D721Med (cell line): Measurements from ENCODE around the gene AHCYL2.

ENCODE experiments used
- DNase-seq: peaks from one replicate; pipeline ENCODE4 v3.0.0; 2011; ENCODE audit warnings: low spot score; ENCODE audit not compliant: insufficient read length
- FAIRE-seq: peaks from 2 replicates; lab custom pipeline; 2011; peaks lifted over from hg19 to GRCh38; lab: Jason Lieb, UNC
- CTCF ChIP-seq: IDR thresholded peaks from 2 replicates; pipeline ENCODE4 v1.5.1; 2012; ENCODE audit warnings: mild to moderate bottlenecking, control low read depth; ENCODE audit not compliant: insufficient read depth; ENCODE audit errors: missing control alignments

The AHCYL2 gene

DNA sequence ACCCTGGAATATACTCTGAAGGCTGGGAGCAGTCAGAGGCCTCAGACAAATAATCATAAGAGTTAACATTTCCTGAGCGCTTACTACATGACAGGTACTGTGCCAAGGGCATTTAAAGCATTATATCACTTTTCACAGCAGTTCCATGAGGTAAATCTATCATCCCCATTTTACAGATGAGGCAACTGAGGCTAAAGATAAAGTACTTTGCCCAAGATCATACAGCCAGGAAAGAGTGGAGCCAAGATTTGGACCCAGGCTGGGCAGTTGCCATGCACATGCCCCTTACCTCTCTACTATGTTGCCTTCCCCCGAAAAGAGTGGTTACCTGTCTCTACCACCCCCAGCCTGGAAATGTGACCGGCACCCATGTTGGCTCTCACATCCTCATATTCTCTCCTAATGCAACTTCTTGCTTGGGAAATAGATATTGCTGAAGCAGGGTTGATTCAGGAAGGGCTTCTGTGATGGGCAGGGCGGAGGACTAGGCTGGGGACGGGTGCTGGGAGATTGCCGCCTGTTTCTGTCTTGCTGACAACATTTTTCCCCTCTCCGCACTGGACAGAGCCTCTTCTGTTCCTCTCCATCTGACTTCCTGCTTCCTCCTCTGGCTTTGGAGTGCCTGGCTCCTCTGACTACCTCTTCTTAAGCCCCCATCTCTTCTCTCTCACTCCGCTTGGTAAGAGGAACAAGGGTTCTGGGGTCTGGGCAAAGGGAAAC, 22.6 kb upstream of the AHCYL2 start:
- FAIRE-seq, result no peak

GRCh38 chr7:129203050-129203741, 21.6 kb upstream of the AHCYL2 start:
- DNase-seq (no peak), FAIRE-seq (no peak)
- no peak for TF ChIP-seq CTCF

More for the DNA sequence above, 22.6 kb upstream of the AHCYL2 start:
- no peak for DNase-seq
- TF ChIP-seq CTCF, result no peak

GRCh38 chr7:129205126-129205818, 19.6 kb upstream of the AHCYL2 start:
- no peak for DNase-seq
- FAIRE-seq, result no peak
- TF ChIP-seq CTCF, result no peak

DNA sequence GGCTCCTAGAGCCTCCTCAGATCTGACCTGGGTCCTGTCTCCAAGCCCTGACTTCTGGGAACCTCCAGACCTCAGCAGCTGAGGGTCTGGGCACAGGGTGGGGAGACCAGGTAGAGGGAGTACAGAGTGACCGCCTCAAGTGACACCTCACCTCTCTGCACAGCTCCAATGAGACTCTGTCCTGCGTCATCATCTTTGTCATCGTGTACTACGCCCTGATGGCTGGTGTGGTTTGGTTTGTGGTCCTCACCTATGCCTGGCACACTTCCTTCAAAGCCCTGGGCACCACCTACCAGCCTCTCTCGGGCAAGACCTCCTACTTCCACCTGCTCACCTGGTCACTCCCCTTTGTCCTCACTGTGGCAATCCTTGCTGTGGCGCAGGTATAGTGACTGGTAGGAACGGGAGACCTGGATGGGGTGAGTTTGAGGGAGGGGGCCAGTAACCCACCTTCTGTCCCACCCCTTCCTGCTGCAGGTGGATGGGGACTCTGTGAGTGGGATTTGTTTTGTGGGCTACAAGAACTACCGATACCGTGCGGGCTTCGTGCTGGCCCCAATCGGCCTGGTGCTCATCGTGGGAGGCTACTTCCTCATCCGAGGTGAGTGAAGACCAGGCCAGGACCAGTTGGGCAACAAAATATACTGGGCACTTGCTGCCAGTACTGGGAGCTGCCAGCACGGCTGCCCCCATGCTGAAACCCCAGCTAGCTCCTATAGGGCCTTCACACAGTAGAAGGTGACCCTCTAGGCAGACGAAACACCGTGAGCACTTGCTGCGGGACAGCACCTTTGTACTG, 18.6 kb upstream of the AHCYL2 start:
- no peak for FAIRE-seq
- no peak for DNase-seq
- TF ChIP-seq CTCF, result no peak

GRCh38 chr7:129208667-129209066, 16.2 kb upstream of the AHCYL2 start:
- no peak for FAIRE-seq
- DNase-seq, result no peak
- TF ChIP-seq CTCF, result no peak

DNA sequence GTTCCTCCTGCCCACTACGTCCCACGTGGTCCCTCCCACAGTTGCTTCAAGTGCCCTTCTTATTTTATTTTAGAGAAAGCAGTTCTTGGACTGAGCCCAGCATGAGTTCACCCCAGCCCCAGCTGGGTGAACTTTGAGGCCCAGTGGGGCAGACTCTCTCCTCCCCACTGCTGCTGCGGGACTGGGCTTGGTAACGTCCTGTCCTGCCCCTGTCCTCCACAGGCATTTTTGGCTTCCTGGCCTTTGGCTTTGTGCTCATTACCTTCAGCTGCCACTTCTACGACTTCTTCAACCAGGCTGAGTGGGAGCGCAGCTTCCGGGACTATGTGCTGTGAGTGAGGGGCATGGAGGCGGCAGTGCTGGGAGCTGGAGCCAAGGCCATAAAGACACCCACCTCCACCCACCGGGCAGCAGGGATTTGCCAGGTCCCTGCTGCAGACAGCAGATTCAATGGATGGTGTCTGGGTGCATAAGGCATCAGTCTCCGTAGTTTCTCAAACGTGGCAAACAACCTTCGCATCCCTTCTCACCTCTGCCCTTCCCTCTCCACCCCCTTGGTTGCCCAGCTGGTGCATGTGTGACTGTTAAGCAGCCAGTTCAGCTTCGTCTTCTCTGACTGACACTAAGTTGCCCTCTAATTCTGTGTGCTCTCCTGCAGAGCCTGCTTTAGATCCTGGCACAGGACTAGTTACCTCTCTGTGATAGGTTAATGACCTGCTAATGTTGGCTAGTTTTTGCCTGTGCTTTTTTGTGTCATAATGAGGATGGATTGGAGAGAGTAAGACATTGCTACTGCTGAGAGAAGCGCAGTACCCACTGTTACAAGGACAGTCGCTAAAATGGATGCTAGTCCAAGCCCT, 15.5 kb upstream of the AHCYL2 start:
- FAIRE-seq (no peak), DNase-seq (no peak)
- TF ChIP-seq CTCF, result no peak
